Heart right ventricle (tissue), 16 donors: ENCODE results near the gene SESN3. TPM values are rescaled to one million over a fixed set of nuclear protein-coding genes. Genes with fewer than 3 reads are reported as not detected.

Experiments used
- ATAC-seq, 8 donors: fragments of 200-7000 bp; cut with Tn5 transposase; one replicate each; pipeline ENCODE4 v1.9.1; 2020; ENCODE audit warnings: mild to moderate bottlenecking in 8 of 8, moderate library complexity in 8 of 8, moderate number of reproducible peaks in 1 of 8
- DNase-seq, 2 donors: peaks; one replicate each; pipeline ENCODE4 v3.0.0-alpha.2; 2020
- H3K27ac ChIP-seq, 10 donors: fragments of 200-600 bp; sonication (generic) in 2 of 10; one replicate each; pipeline versions ENCODE4 v1.5.0 to v1.8.0; 2020 to 2022; ENCODE audit warnings: mild to moderate bottlenecking in 3 of 10
- H3K27me3 ChIP-seq, 7 donors: fragments of 200-600 bp; one replicate each; pipeline ENCODE4 v1.8.0; 2021 to 2022; ENCODE audit warnings: mild to moderate bottlenecking in 2 of 7
- H3K36me3 ChIP-seq, 9 donors: fragments of 200-600 bp; sonication (generic) in 1 of 9; one replicate each; pipeline versions ENCODE4 v1.5.0 to v1.8.0; 2020 to 2022; ENCODE audit warnings: mild to moderate bottlenecking in 2 of 9
- H3K4me1 ChIP-seq, 9 donors: fragments of 200-600 bp; sonication (generic) in 1 of 9; one replicate each; pipeline versions ENCODE4 v1.5.0 to v1.8.0; 2020 to 2022; ENCODE audit warnings: mild to moderate bottlenecking in 4 of 9
- H3K4me3 ChIP-seq, 10 donors: fragments of 200-600 bp; sonication (generic) in 2 of 10; one replicate each; pipeline versions ENCODE4 v1.5.0 to v1.8.0; 2020 to 2022; ENCODE audit warnings: mild to moderate bottlenecking in 7 of 10, moderate library complexity in 2 of 10
- H3K9me3 ChIP-seq, 11 donors: fragments of 200-600 bp in 10 of 11; sonication (generic) in 2 of 11; one replicate each; pipeline versions ENCODE4 v1.5.0 to v1.8.0; 2013 to 2022; ENCODE audit warnings: mild to moderate bottlenecking in 2 of 11, control low read depth in 1 of 11, moderate library complexity in 1 of 11
- CTCF ChIP-seq, 9 donors: fragments of 200-600 bp; sonication (generic) in 2 of 9; IDR thresholded peaks; one replicate each; pipeline versions ENCODE4 v1.5.0 to v1.8.0; 2021 to 2022; ENCODE audit warnings: antibody characterized with exemption in 9 of 9, mild to moderate bottlenecking in 5 of 9, moderate library complexity in 1 of 9
- WGBS, 2 donors: extraction: QIAGEN DNeasy Blood & Tissue Kit; methylation state at CpG; one replicate each; pipeline ENCODE4 v1.1.7; 2013; ENCODE audit warnings: inconsistent platforms in 1 of 2; 5-methylcytosine and 5-hydroxymethylcytosine counted together
- intact Hi-C, 10 donors: fragments of 100-400 bp; cut with DNase I; formaldehyde crosslinking; loops; one replicate each; pipeline versions ENCODE4 v1.11.1 to v1.14.2; 2022
- polyA plus RNA-seq, 2 donors: library from polyadenylated mRNA; stranded (reverse); fragments of 200-250 nt; gene quantifications; one replicate each; pipeline ENCODE4 v1.2.3, GENCODE V29; 2013
- total RNA-seq, 10 donors: library from RNA; stranded (reverse); fragmentation: NEBNext Ultra II Directional in 3 of 10; extraction: Animal tissue kit (Norgen Biotek cat#: 25700) in 3 of 10; gene quantifications; one replicate each; pipeline versions ENCODE4 v1.2.1 to v1.2.4, GENCODE V29; 2021 to 2023
- donor health status: Arrhythmogenic right ventricular cardiomyopathy.
- donor health status: ischemic (EF 13 %, LVEDD 7.1; RV severe dilation, severe dysfunction).
- donor health status: healthy with polysubstance abuse.
- donor health status: DM: no; HTN: yes; CAD: no.
- donor health status: DM: no; HTN: no; CAD: no.
- donor health status: ischemic (EF 25% LVEDD 6.9; RV normal size, moderate dysfunction).
- donor health status: ischemic (EF 25% LVEDD 5.7; RV mildly dilated, moderate dysfunction).
- donor health status: healthy.
- donor health status: DM: yes; HTN: yes; CAD: no.
- donor health status: Ischemic cardiomyopathy.
- donor health status: ischemic (EF 35%, LVEDD 5.7; RV mildly dilated, moderate dysfunction).
- donor health status: nonischemic (EF 11% LVEDD 7.7; RV severe dilation, severe dysfunction).
- donor health status: DM: yes; HTN: yes; CAD: no.
- donor health status: PGD.
- donor health status: ischemic (EF 29% LVEDD 5.4; RV normal size, mild dysfunction).
- donor health status: nonischemic (EF 23%, LVEDD 6.1; RV moderate dilation, normal function).

SESN3 gene
- total and polyA plus RNA-seq, 12 donors = 0.65 to 15.4 (median 9.0) TPM

GRCh38 chr11:95147364-95147905 lies 83.6 kb downstream of the SESN3 start:
- no peaks in the 10 kb centered on the region for H3K36me3 ChIP-seq
- H3K27me3 ChIP-seq = no peaks in the 10 kb centered on the region
- intact Hi-C loops = loop anchor here in 8 of 10 donors (5.0 to 10.0 kb wide), 6 partner anchors 35 to 523 kb away; partner anchors contain the start of genes CWC15 (in 2 of the 8), KDM4D (in 2 of the 8) and SRSF8 (in 1 of the 8)
- no peak overlapping the region for H3K4me3 ChIP-seq
- H3K27ac ChIP-seq = peak overlapping the region in 1 of 10 donors; percentile 41
- 34 to 41% methylated on average over 4 of the region's 4 CpGs for WGBS, 2 donors
- H3K9me3 ChIP-seq = no peaks in the 10 kb centered on the region
- DNase-seq (no peak), ATAC-seq (no peak)
- H3K4me1 ChIP-seq = peaks cover 0 to 54% (median 13%) of the 10 kb centered on the region in 9 donors
- no peak for TF ChIP-seq CTCF (IDR thresholded peaks at IDR 0.05)

GRCh38 chr11:95145430-95146060 lies 85.5 kb downstream of the SESN3 start:
- H3K4me3 ChIP-seq = no peak overlapping the region
- ATAC-seq (no peak), DNase-seq (no peak)
- 74% methylated on average over 4 of the region's 4 CpGs for WGBS, 2 donors
- no peak overlapping the region for H3K27ac ChIP-seq
- peaks cover 0 to 42% (median 10%) of the 10 kb centered on the region in 9 donors for H3K4me1 ChIP-seq
- H3K36me3 ChIP-seq = no peaks in the 10 kb centered on the region
- H3K27me3 ChIP-seq = no peaks in the 10 kb centered on the region
- TF ChIP-seq CTCF (IDR thresholded peaks at IDR 0.05) = no peak
- no peaks in the 10 kb centered on the region for H3K9me3 ChIP-seq
- intact Hi-C loops = loop anchor here in 8 of 10 donors (5.0 to 10.0 kb wide), 6 partner anchors 33 to 521 kb away; partner anchors contain the start of genes CWC15 (in 2 of the 8), KDM4D (in 2 of the 8) and SRSF8 (in 1 of the 8)

DNA sequence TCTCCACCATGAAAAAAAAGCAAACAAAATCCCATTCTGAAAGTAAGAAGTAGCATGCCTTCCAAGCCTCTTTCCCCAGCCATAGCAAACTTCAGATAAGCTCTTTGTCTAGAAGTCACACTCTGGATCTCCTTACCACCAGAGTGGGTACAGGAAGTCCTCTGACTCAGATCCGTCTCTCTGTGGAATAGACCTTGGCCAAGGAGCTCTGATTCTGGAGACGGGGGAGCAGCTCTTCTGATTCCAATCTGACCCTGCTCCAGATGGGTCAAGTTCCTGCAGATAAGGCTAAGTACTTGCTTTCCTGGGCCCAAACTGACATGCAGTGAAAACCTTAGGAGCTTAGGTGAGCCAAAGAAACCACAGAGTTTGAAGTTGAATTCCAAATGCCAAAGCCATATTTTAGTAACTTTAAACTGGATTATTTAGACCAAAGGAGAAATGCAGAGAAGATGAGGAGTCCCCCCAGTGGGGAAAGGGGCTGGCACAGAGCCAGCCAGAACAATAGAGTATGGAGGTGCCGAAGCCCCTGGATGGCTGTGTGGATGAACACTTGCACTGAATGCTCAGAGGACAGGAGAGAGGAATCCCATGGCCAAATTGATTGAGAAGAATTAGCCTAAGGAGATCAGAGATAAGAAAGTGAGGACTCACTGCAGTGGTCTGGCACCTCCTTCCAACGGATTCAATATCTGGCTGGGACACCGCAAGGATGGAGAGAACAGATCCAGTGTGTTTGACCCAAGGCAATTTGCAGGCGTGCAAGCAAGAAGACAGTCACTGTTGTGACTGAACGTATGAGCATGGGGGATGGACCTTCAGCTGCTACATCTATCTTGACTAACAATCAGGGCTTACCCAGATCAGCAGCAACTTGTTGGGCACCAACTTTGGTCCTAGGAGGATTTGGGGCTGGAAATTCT lies 86.4 kb downstream of the SESN3 start:
- no peak overlapping the region for H3K27ac ChIP-seq
- intact Hi-C loops = loop anchor here in 9 of 10 donors (5.0 to 10.0 kb wide), 7 partner anchors 32 to 520 kb away; partner anchors contain the start of genes CWC15 (in 2 of the 9), KDM4D (in 2 of the 9) and SRSF8 (in 1 of the 9)
- H3K27me3 ChIP-seq = no peaks in the 10 kb centered on the region

More for the DNA sequence above, 86.4 kb downstream of the SESN3 start:
- no peak for TF ChIP-seq CTCF (IDR thresholded peaks at IDR 0.05)
- Histone ChIP-seq H3K4me3 (no peak overlapping the region), H3K36me3 (no peaks in the 10 kb centered on the region), H3K9me3 (no peaks in the 10 kb centered on the region), H3K4me1 (peaks cover 0 to 32% (median 10%) of the 10 kb centered on the region in 9 donors)
- ATAC-seq (no peak), DNase-seq (no peak)
- 56 to 66% methylated on average over 7 of the region's 7 CpGs for WGBS, 2 donors
